ENCODE data around the gene HPX. TPM values are rescaled to one million over a fixed set of nuclear protein-coding genes. Genes with fewer than 3 reads are reported as not detected.

The HPX gene
- total RNA-seq, 6 experiments from 2014 or later, result 0.29 to 0.76 (median 0.55) TPM

GRCh38 chr11:6427516-6427915 is 13.3 kb downstream of the HPX start:
- Mint-ChIP-seq H3K27me3 (ENCODE audit: insufficient read depth) (peaks cover 14% of the 10 kb centered on the region), H3K27ac (no peak overlapping the region), H3K36me3 (ENCODE audit: low read depth) (no peaks in the 10 kb centered on the region), H3K4me1 (ENCODE audit: low read depth) (peaks cover 18% of the 10 kb centered on the region), H3K9me3 (no peaks in the 10 kb centered on the region), H3K4me3 (no peak overlapping the region)
- DNase-seq, result no peak
- no peak for TF ChIP-seq CTCF (IDR thresholded peaks at IDR 0.05)

GRCh38 chr11:6420677-6421076 is 20.1 kb downstream of the HPX start:
- Mint-ChIP-seq H3K27ac (no peak overlapping the region), H3K36me3 (ENCODE audit: low read depth) (no peaks in the 10 kb centered on the region), H3K27me3 (ENCODE audit: insufficient read depth) (peaks cover 12% of the 10 kb centered on the region), H3K4me1 (ENCODE audit: low read depth) (peaks cover 7% of the 10 kb centered on the region), H3K4me3 (no peak overlapping the region), H3K9me3 (no peaks in the 10 kb centered on the region)
- no peak for DNase-seq
- TF ChIP-seq CTCF (IDR thresholded peaks at IDR 0.05), result no peak

GRCh38 chr11:6419009-6419631 is 21.7 kb downstream of the HPX start, which contains the start of gene APBB1:
Gene APBB1 (minus strand): TSS chr11:6419094. CDS start chr11:6411347, 7,747 bp downstream.
- DNase-seq, result peak; percentile 40
- Mint-ChIP-seq H3K4me1 (ENCODE audit: low read depth) (peaks cover 7% of the 10 kb centered on the region), H3K36me3 (ENCODE audit: low read depth) (no peaks in the 10 kb centered on the region), H3K4me3 (peak within 1 kb of the TSS; percentile 83), H3K9me3 (no peaks in the 10 kb centered on the region), H3K27me3 (ENCODE audit: insufficient read depth) (peaks cover 9% of the 10 kb centered on the region), H3K27ac (no peak within 1 kb of the TSS)
- no peak; the same call in 1 of the 2 replicates for TF ChIP-seq CTCF (IDR thresholded peaks at IDR 0.05)

- Mint-ChIP-seq H3K27me3 (ENCODE audit: insufficient read depth) (peaks cover 7% of the 10 kb centered on the region; the same call in 1 of the 2 replicates), H3K27ac (no peak overlapping the region), H3K9me3 (no peaks in the 10 kb centered on the region), H3K4me3 (no peak overlapping the region), H3K36me3 (ENCODE audit: low read depth) (no peaks in the 10 kb centered on the region), H3K4me1 (ENCODE audit: low read depth) (peaks cover 7% of the 10 kb centered on the region)
- no peak for DNase-seq
- no peak for TF ChIP-seq CTCF (IDR thresholded peaks at IDR 0.05)
Observed at GRCh38 chr11:6418557-6419008, 22.2 kb downstream of the HPX start.

- H3K27me3 Mint-ChIP-seq (ENCODE audit: insufficient read depth), result peaks cover 4% of the 10 kb centered on the region; the same call in 1 of the 2 replicates
- DNase-seq, result no peak
- no peaks in the 10 kb centered on the region for H3K9me3 Mint-ChIP-seq
- peaks cover 7% of the 10 kb centered on the region for H3K4me1 Mint-ChIP-seq (ENCODE audit: low read depth)
- no peak overlapping the region for H3K27ac Mint-ChIP-seq
- no peak for TF ChIP-seq CTCF (IDR thresholded peaks at IDR 0.05)
- no peaks in the 10 kb centered on the region for H3K36me3 Mint-ChIP-seq (ENCODE audit: low read depth)
- H3K4me3 Mint-ChIP-seq, result no peak overlapping the region
Observed at GRCh38 chr11:6417907-6418556, 22.8 kb downstream of the HPX start.
